Keratinocyte (primary cell): ENCODE measurements around the gene DGLUCY. TPM values are rescaled to one million over a fixed set of nuclear protein-coding genes. Genes with fewer than 3 reads are reported as not detected.

Experiments
- DNase-seq: peaks from one replicate; pipeline ENCODE4 v3.0.0-alpha.2; 2011; ENCODE audit warnings: low read depth, missing footprints, low spot score
- FAIRE-seq: peaks from 2 replicates; lab custom pipeline; 2011; peaks lifted over from hg19 to GRCh38; lab: Jason Lieb, UNC
- H2AFZ ChIP-seq: 2 replicates; pipeline ENCODE4 v1.6.0; 2012; ENCODE audit warnings: low read length, control low read depth, inconsistent platforms; ENCODE audit not compliant: control insufficient read depth
- H3K27ac ChIP-seq: 2 replicates; pipeline ENCODE4 v1.5.1; 2011; ENCODE audit warnings: low read length; ENCODE audit not compliant: control insufficient read depth, insufficient read depth
- H3K27me3 ChIP-seq: 3 replicates; pipeline ENCODE4 v1.6.0; 2011; ENCODE audit warnings: low read length; ENCODE audit not compliant: control insufficient read depth, insufficient read depth; ENCODE audit errors: extremely low read depth
- H3K36me3 ChIP-seq, 2 experiments: 2 replicates in 1 of 2; 3 replicates in 1 of 2; pipeline ENCODE4 v1.5.1; 2011; ENCODE audit warnings: low read length in 2 of 2, mild to moderate bottlenecking in 1 of 2; ENCODE audit not compliant: control insufficient read depth in 2 of 2, insufficient read depth in 2 of 2; ENCODE audit errors: extremely low read depth in 1 of 2
- H3K4me1 ChIP-seq: 3 replicates; pipeline ENCODE4 v1.5.1; 2011; ENCODE audit warnings: low read length; ENCODE audit not compliant: control insufficient read depth, insufficient read depth; ENCODE audit errors: extremely low read depth
- H3K4me2 ChIP-seq: 3 replicates; pipeline ENCODE4 v1.6.0; 2011; ENCODE audit warnings: low read depth, low read length; ENCODE audit not compliant: control insufficient read depth, insufficient read depth; ENCODE audit errors: extremely low read depth
- H3K4me3 ChIP-seq, 3 experiments: fragments of 200-600 bp in 1 of 3; sonication (generic) in 1 of 3; 2 replicates in 2 of 3; 3 replicates in 1 of 3; pipeline ENCODE4 v1.5.1; 2011 to 2016; ENCODE audit warnings: low read length in 3 of 3, mild to moderate bottlenecking in 3 of 3, control low read depth in 2 of 3, inconsistent platforms in 1 of 3, low read depth in 1 of 3, mixed read lengths in 1 of 3, mixed run types in 1 of 3, moderate library complexity in 1 of 3; ENCODE audit not compliant: control insufficient read depth in 2 of 3, insufficient read depth in 2 of 3; ENCODE audit errors: extremely low read depth in 1 of 3
- H3K79me2 ChIP-seq: 2 replicates; pipeline ENCODE4 v1.6.0; 2012; ENCODE audit warnings: low read length; ENCODE audit not compliant: control insufficient read depth, insufficient read depth
- H3K9ac ChIP-seq: 3 replicates; pipeline ENCODE4 v1.6.0; 2011; ENCODE audit warnings: low read length; ENCODE audit not compliant: control insufficient read depth, insufficient read depth; ENCODE audit errors: extremely low read depth
- H3K9me1 ChIP-seq: 3 replicates; pipeline ENCODE4 v1.6.0; 2011; ENCODE audit warnings: low read length; ENCODE audit not compliant: control insufficient read depth, insufficient read depth; ENCODE audit errors: extremely low read depth
- H3K9me3 ChIP-seq: 2 replicates; pipeline ENCODE4 v1.5.1; 2012; ENCODE audit warnings: low read depth, low read length; ENCODE audit not compliant: control insufficient read depth
- H4K20me1 ChIP-seq: 3 replicates; pipeline ENCODE4 v1.6.0; 2011; ENCODE audit warnings: low read length; ENCODE audit not compliant: control insufficient read depth, insufficient read depth; ENCODE audit errors: extremely low read depth
- EZH2 ChIP-seq: IDR thresholded peaks from one replicate; pipeline ENCODE4 v1.6.1; 2012; ENCODE audit warnings: inconsistent platforms, mild to moderate bottlenecking, low read length, moderate library complexity
- dilution Hi-C: fragments of 300-500 bp; cut with MboI; formaldehyde crosslinking; loops from one replicate; pipeline ENCODE4 v1.7.0; 2020; ENCODE audit warnings: low sequenced_read_pairs; ENCODE audit not compliant: extremely low pct_ligation_motif_present
- polyA plus RNA-seq, 5 experiments: library from polyadenylated mRNA; depleted of rRNA in 3 of 5; stranded (reverse) in 3 of 5; stranded (forward) in 1 of 5; unstranded in 1 of 5; fragments of >200 nt; gene quantifications; 1 replicate in 1 of 5; 2 replicates in 3 of 5; 3 replicates in 1 of 5; pipeline versions ENCODE4 v1.2.1 to v1.2.3, GENCODE V29; 2011 to 2012; ENCODE audit warnings: missing spikeins in 2 of 5, low read depth in 1 of 5, low replicate concordance in 1 of 5
- TF ChIP-seq, protein P1 (sequence below), 3 experiments: IDR thresholded peaks in 1 of 3; conservative IDR thresholded peaks in 1 of 3; optimal IDR thresholded peaks in 1 of 3; 2 replicates in 2 of 3; 3 replicates in 1 of 3; pipeline versions ENCODE3 to v1.5.1; 2011; ENCODE audit warnings: low read length in 3 of 3, mild to moderate bottlenecking in 3 of 3, moderate library complexity in 2 of 3, control low read depth in 1 of 3, inconsistent platforms in 1 of 3; ENCODE audit not compliant: insufficient read depth in 2 of 3; ENCODE audit errors: extremely low read depth in 1 of 3

The DGLUCY gene
- polyA plus RNA-seq, 1 donor (not counting 4 experiments of a cell fraction or from before 2014, with no cell fraction given): 19.4 TPM

- H3K4me1 ChIP-seq: peaks cover 56% of the 10 kb centered on the region
- dilution Hi-C loops: no loop called here
Measured at GRCh38 chr14:91118511-91119068, 4.7 kb downstream of the DGLUCY start.

DNA sequence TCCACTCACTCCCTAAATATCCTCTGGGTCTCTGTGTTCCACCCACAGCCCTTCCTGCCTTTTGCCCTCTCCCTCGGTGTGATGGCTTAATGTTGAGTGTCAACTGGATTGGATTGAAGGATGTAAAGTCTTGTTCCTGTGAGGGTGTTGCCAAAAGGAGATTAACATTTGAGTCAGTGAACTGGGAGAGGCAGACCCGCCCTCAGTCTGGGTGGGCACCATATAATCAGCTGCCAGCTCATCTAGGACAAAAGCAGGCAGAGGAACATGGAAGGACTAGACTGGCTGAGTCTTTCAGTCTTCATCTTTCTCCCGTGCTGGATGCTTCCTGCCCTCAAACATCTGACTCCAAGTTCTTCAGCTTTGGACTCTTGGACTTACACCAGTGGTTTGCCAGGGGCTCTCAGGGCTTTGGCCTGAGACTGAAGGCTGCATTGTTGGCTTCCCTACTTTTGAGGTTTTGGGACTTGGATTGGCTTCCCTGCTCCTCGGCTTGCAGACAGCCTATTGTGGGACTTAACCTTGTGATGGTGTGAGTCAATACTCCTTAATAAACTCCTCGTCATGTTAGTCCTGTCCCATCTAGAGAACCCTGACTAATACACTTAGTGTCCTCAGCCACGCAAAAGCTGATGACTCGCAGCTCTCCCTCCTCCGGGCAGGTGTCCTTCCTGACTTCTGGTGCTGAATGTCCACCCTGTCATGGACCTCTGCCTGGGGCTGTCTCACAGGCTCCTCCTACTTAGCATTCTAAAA, 5.9 kb downstream of the DGLUCY start:
- no peak for TF ChIP-seq EZH2
- TF ChIP-seq, protein P1, sequence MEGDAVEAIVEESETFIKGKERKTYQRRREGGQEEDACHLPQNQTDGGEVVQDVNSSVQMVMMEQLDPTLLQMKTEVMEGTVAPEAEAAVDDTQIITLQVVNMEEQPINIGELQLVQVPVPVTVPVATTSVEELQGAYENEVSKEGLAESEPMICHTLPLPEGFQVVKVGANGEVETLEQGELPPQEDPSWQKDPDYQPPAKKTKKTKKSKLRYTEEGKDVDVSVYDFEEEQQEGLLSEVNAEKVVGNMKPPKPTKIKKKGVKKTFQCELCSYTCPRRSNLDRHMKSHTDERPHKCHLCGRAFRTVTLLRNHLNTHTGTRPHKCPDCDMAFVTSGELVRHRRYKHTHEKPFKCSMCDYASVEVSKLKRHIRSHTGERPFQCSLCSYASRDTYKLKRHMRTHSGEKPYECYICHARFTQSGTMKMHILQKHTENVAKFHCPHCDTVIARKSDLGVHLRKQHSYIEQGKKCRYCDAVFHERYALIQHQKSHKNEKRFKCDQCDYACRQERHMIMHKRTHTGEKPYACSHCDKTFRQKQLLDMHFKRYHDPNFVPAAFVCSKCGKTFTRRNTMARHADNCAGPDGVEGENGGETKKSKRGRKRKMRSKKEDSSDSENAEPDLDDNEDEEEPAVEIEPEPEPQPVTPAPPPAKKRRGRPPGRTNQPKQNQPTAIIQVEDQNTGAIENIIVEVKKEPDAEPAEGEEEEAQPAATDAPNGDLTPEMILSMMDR (optimal IDR thresholded peaks at IDR 0.05 in 1 of 3, IDR thresholded peaks at IDR 0.05 in 1 of 3, conservative IDR thresholded peaks at IDR 0.05 in 1 of 3; ENCODE audit: extremely low read depth in 1 of 3, insufficient read depth in 2 of 3, low read length in 3 of 3): no peak
- Histone ChIP-seq H2AFZ (peak overlapping the region; percentile 47), H3K36me3 (no peaks in the 10 kb centered on the region), H3K4me2 (peak overlapping the region; percentile 61), H3K4me1 (peaks cover 56% of the 10 kb centered on the region), H3K27ac (peak overlapping the region; percentile 87), H3K27me3 (no peaks in the 10 kb centered on the region), H3K9me1 (peaks cover 3% of the 10 kb centered on the region), H3K4me3 (peak overlapping the region in 1 of 3 experiments; percentile 2), H3K79me2 (peaks cover 24% of the 10 kb centered on the region), H3K9ac (peak overlapping the region; percentile 58), H3K9me3 (no peaks in the 10 kb centered on the region), H4K20me1 (no peaks in the 10 kb centered on the region)
- DNase-seq (peak; percentile 84), FAIRE-seq (peak; percentile 70)
- dilution Hi-C loops: no loop called here

More at GRCh38 chr14:91118511-91119068, 4.7 kb downstream of the DGLUCY start:
- no peaks in the 10 kb centered on the region for H3K36me3 ChIP-seq
- TF ChIP-seq, protein P1 (optimal IDR thresholded peaks at IDR 0.05 in 1 of 3, IDR thresholded peaks at IDR 0.05 in 1 of 3, conservative IDR thresholded peaks at IDR 0.05 in 1 of 3; ENCODE audit: extremely low read depth in 1 of 3, insufficient read depth in 2 of 3, low read length in 3 of 3): no peak
- no peak for TF ChIP-seq EZH2
- no peak overlapping the region for H3K4me2 ChIP-seq
- no peaks in the 10 kb centered on the region for H3K9me3 ChIP-seq
- H3K27ac ChIP-seq: peak overlapping the region; percentile 87
- no peak overlapping the region for H2AFZ ChIP-seq
- peaks cover 25% of the 10 kb centered on the region for H3K79me2 ChIP-seq
- no peak overlapping the region for H3K4me3 ChIP-seq
- no peaks in the 10 kb centered on the region for H3K27me3 ChIP-seq
- FAIRE-seq (no peak), DNase-seq (no peak)
- H3K9ac ChIP-seq: no peak overlapping the region
- H3K9me1 ChIP-seq: peaks cover 3% of the 10 kb centered on the region
- no peaks in the 10 kb centered on the region for H4K20me1 ChIP-seq
